ENCODE results near the gene CABP5. TPM values are rescaled to one million over a fixed set of nuclear protein-coding genes. Genes with fewer than 3 reads are reported as not detected.

CABP5 gene
- total RNA-seq, 4 donors from 2014 or later = not detected

DNA sequence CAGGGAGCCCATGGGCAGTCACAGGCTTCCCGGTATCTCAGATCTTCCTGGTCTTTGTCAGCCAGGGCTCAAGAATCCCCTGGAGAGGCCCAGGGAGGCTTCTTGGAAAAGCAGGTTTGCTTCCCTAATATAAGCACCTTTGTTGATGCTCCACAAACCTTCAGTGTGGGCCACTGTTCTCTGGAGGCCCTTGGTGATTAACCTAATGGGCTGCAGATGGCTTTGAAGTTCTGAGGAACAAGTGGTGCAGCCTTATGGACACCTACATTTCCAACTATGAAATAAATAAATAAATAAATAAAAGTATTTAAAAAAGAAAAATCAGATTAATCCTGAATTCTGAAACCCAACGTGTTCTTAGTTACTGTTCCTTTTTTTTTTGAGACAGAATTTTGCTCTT, 51.8 kb downstream of the CABP5 start, which contains the start of gene BSPH1:
Gene BSPH1 (minus strand): TSS at position 101 of the 400 bp plus-strand sequence. CDS start 89 bp downstream, at position 12.
- H3K4me3 ChIP-seq = no peak within 1 kb of the TSS
- no peak for DNase-seq (ENCODE audit: low spot score in 2 of 2)
- TF ChIP-seq CTCF (IDR thresholded peaks at IDR 0.05) (no peak), POLR2A (IDR thresholded peaks at IDR 0.05) (no peak), POLR2AphosphoS5 (IDR thresholded peaks at IDR 0.05) (no peak), EP300 (IDR thresholded peaks at IDR 0.05) (no peak)
- H3K27ac ChIP-seq = no peak within 1 kb of the TSS
- WGBS = 53% methylated on average over 2 of the region's 2 CpGs
- no peaks in the 10 kb centered on the region for H3K4me1 ChIP-seq
- H3K27me3 ChIP-seq = peaks cover 45% of the 10 kb centered on the region
- H3K36me3 ChIP-seq = no peaks in the 10 kb centered on the region
- H3K9me3 ChIP-seq = no peaks in the 10 kb centered on the region

GRCh38 chr19:47991191-47991808, 52.6 kb downstream of the CABP5 start:
- WGBS = 51% methylated on average over 10 of the region's 10 CpGs
- Histone ChIP-seq H3K4me1 (no peaks in the 10 kb centered on the region), H3K27me3 (peaks cover 46% of the 10 kb centered on the region), H3K4me3 (no peak overlapping the region), H3K36me3 (no peaks in the 10 kb centered on the region), H3K9me3 (no peaks in the 10 kb centered on the region), H3K27ac (no peak overlapping the region)
- no peak for DNase-seq (ENCODE audit: low spot score in 2 of 2)
- TF ChIP-seq POLR2A (IDR thresholded peaks at IDR 0.05) (no peak), CTCF (IDR thresholded peaks at IDR 0.05) (no peak), EP300 (IDR thresholded peaks at IDR 0.05) (no peak), POLR2AphosphoS5 (IDR thresholded peaks at IDR 0.05) (no peak)

Other genes with a start within 250 kb of the CABP5 start
- gene TPRX1, start 239.5 kb downstream of the CABP5 start, total RNA-seq = not detected
- not detected for gene CRX, start 222.1 kb downstream of the CABP5 start, total RNA-seq
- not detected for gene TPRX2, start 184.8 kb downstream of the CABP5 start, total RNA-seq
- under 1 TPM in 1 of 4 donors, not detected in 3; 0.32 TPM for gene SULT2A1, start 157.8 kb downstream of the CABP5 start, total RNA-seq
- gene BSPH1, start 51.9 kb downstream of the CABP5 start, total RNA-seq = not detected
- not detected for gene ELSPBP1, start 49.4 kb downstream of the CABP5 start, total RNA-seq
- gene PLA2G4C, start 66.7 kb upstream of the CABP5 start, total RNA-seq = 1 to 10 TPM; 1.4 to 9.1 (median 5.7) TPM
- gene LIG1, start 126.3 kb upstream of the CABP5 start, total RNA-seq = 10 to 100 TPM; 30.0 to 66.1 (median 44.4) TPM
- 1 to 10 TPM; 2.2 to 5.0 (median 4.0) TPM for gene ZSWIM9, start 126.6 kb upstream of the CABP5 start, total RNA-seq
- 10 to 100 TPM; 11.5 to 40.6 (median 18.7) TPM for gene CARD8, start 211.8 kb upstream of the CABP5 start, total RNA-seq
- gene ZNF114, start 226.0 kb upstream of the CABP5 start, total RNA-seq = not detected